ENCODE measurements around the gene CRELD2.

GRCh38 chr22:49887702-49888101 lies 30.7 kb upstream of the CRELD2 start:
- no peak for TF ChIP-seq EZH2 (IDR thresholded peaks at IDR 0.05; ENCODE audit: borderline replicate concordance, insufficient read depth, low read length, poor library complexity, severe bottlenecking)
- TF ChIP-seq CTCF (IDR thresholded peaks at IDR 0.05; ENCODE audit: poor library complexity, severe bottlenecking), result no peak
- TF ChIP-seq TAF1 (IDR thresholded peaks at IDR 0.05; ENCODE audit: low read depth), result no peak
- TF ChIP-seq REST (IDR thresholded peaks at IDR 0.05; ENCODE audit: borderline replicate concordance), result no peak
- no peak for TF ChIP-seq SMC3 (conservative IDR thresholded peaks at IDR 0.05; ENCODE audit: poor library complexity)
- TF ChIP-seq POLR2AphosphoS5 (IDR thresholded peaks at IDR 0.05), result no peak
- no peak for TF ChIP-seq EP300 (conservative IDR thresholded peaks at IDR 0.05; ENCODE audit: poor library complexity, severe bottlenecking)

Data from neural cell (in vitro differentiated cells).